GM12891 (cell line): Measurements from ENCODE around the gene MAVS.

ENCODE experiments used
- DNase-seq: peaks from one replicate; pipeline ENCODE4 v3.0.0; 2011; ENCODE audit warnings: low spot score; ENCODE audit not compliant: insufficient read length
- FAIRE-seq: peaks from 2 replicates; lab custom pipeline; 2011; peaks lifted over from hg19 to GRCh38; lab: Jason Lieb, UNC
- PAX5 ChIP-seq: IDR thresholded peaks from 2 replicates; pipeline ENCODE4 v1.6.1; 2011; ENCODE audit warnings: low read length, moderate library complexity, mild to moderate bottlenecking; ENCODE audit not compliant: insufficient read depth, severe bottlenecking
- POLR2A ChIP-seq: IDR thresholded peaks from 2 replicates; pipeline ENCODE4 v1.6.1; 2011; ENCODE audit warnings: low read depth, low read length, control low read depth
- POLR2AphosphoS5 ChIP-seq: IDR thresholded peaks from 2 replicates; pipeline ENCODE4 v1.6.1; 2011; ENCODE audit warnings: low read depth, low read length, control low read depth
- POU2F2 ChIP-seq: IDR thresholded peaks from 2 replicates; pipeline ENCODE4 v1.6.1; 2011; ENCODE audit warnings: low read depth, mild to moderate bottlenecking, control low read depth, low read length, moderate library complexity
- SPI1 ChIP-seq: IDR thresholded peaks from 2 replicates; pipeline ENCODE4 v1.6.1; 2011; ENCODE audit warnings: low read depth, low read length, control low read depth
- TAF1 ChIP-seq: IDR thresholded peaks from 2 replicates; pipeline ENCODE4 v1.6.1; 2011; ENCODE audit warnings: low read depth, low read length, control low read depth

The MAVS gene

DNA sequence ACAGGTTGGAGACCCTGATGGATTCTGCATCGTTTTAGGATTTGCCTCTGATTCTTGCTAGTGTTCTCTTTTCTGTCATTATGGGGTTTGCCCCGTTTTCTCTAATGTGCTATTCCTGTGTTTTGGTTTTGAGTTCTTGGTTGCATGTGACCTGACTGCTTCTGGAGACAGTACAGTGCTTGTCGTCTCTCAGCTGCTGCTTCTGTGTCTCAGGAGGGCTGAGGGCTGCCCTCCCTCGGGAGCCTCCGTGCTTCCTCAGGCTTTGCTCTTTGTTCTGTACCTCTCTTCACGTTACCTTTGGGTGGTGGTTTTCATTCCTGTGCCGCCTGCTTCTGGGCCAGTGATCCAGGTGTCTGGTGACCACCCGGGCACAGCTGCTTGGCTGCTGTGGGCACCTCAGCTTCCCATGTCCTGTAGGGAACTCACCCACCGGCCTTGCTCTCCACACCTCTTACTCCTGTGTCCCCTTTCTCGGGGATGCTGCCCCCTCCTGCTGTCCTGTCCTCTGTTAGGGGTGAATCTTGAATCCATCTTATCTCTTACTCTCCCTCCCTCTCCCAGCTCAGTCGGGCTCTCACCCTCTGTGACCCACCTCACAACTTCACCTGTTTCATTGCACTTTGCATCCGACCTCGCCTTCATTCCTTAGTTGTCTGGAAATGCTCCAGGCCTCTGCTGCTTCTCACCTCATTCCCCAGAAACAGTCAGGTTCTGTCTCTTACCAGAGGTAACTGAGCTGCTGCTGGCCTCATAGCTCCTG, 75.8 kb downstream of the MAVS start:
- TF ChIP-seq POU2F2, result no peak
- 0 out of 2 replicates have a peak, but pooled peaks have one; percentile 10 for TF ChIP-seq POLR2A
- DNase-seq, result no peak
- FAIRE-seq, result peak; percentile 56

DNA sequence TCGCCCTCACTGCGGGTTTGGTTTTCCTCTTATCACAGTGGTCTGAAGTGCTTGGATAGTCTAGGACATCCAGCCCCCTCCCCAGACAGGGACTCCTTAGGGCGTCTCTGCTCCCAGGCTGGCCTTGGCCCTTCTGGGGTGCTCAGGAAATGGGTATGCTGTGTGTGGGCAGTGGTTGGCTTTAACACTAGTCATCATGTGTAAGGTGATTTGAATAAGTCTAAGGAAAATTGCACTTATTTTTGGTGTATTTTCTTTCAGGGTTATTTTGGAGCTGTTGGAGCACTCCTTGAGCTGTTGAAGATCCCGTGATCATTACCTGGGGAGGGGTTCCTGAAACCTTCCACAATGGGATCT, 76.3 kb downstream of the MAVS start:
- no peak for TF ChIP-seq PAX5
- no peak for TF ChIP-seq POLR2A
- no peak for TF ChIP-seq POU2F2
- TF ChIP-seq TAF1, result no peak
- no peak for TF ChIP-seq POLR2AphosphoS5
- no peak for TF ChIP-seq SPI1
- FAIRE-seq, result no peak

DNA sequence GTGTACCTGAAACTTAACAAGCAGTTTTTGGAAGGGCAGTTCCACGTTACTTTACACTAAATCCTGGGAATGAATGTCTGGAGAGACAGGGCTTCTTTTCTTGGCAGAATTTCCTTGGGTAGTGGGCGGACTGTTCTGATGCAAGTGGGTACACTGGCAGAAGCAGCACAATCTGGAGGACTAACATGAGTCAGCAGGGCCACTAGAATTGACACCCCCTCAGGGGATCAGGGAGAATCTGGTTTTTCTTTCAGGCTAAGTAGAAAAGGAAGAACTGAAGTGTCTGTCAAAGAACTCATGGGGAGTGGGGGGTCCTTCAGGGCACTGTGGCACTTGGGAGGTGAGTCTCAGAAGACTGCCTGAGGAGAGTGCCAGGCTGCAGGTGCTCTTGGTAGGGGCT, 77.2 kb downstream of the MAVS start:
- TF ChIP-seq TAF1 (no peak), POLR2A (no peak; the same call in 1 of the 2 replicates), PAX5 (no peak), SPI1 (no peak), POU2F2 (no peak), POLR2AphosphoS5 (no peak)
- no peak for DNase-seq
- no peak for FAIRE-seq

More for the DNA sequence above, 76.3 kb downstream of the MAVS start:
- DNase-seq, result no peak

DNA sequence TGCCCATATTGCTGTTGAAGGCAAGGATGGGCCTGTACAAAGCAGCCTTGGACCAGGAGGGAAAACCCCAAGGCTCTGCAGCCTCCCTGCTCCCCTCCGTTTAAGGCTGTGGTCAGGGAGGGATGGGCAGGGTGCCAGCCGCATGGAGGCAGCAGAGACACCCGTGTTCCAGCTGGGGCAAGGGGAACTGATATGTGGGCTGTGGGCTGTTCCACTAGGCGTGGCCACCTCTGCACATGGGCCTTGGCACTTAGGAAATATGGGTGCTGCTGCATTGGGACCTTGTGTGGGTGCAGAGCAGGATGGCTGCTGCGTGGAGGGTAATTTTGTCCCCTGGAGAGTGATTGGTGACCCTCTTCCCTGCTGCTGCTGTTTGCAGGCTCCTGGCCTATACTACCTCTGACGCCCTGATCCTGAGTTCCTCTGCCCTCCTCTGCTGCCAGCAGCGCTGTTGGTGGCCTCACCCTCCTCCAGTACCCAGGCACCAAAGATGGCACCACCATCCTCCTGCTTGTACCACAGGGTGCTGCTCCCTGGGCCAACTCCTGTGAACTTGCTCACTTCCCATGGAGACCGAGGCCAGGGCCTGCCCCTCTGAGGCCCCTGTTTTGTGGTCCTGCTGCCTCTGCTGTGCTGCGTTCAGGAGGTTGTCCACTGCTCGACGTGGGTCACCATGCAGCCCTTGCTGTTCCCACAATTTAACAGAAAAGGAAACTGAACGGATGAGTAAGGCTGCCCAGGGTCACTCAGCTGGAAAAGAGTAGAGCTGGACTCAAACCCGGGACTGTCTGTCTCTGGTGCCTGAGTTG, 77.9 kb downstream of the MAVS start:
- DNase-seq (no peak), FAIRE-seq (no peak)

DNA sequence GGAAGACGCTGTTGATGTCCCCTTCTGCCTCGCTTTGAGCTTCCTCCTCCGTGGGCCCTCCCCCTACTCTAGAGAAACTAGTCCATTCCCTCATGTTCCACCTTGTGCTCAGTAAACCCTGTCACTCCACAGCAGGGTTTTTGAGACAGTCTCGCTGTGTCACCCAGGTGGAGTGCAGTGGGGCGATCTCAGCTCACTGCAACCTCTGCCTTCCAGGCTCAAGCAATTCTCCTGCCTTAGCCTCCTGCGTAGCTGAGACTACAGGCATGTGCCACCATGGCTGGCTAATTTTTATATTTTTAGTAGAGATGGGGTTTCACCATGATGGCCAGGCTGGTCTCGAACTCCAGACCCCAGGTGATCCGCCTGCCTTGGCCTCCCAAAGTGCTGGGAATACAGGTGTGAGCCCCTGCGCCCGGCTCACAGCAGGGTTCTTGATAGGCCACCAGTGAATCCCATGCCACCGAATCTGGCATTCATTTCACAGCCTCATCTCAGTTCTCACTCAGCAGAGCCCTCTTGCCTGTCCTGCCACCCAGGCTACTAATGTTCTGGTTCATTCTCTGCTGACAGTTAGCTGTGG, 78.6 kb downstream of the MAVS start:
- TF ChIP-seq TAF1 (no peak), POLR2AphosphoS5 (no peak), PAX5 (no peak), SPI1 (no peak), POLR2A (no peak), POU2F2 (no peak)
- DNase-seq (no peak), FAIRE-seq (no peak)

More for the DNA sequence above, 77.9 kb downstream of the MAVS start:
- TF ChIP-seq POU2F2, result no peak
- TF ChIP-seq POLR2A, result 0 out of 2 replicates have a peak, but pooled peaks have one; percentile 46
- TF ChIP-seq POLR2AphosphoS5, result peak; percentile 77
- no peak for TF ChIP-seq TAF1
- no peak for TF ChIP-seq SPI1
